Measurements from ENCODE around the gene THYN1.
"Not testable (repeated sequence)": the region's sequence is repeated elsewhere in the genome, so short reads cannot be mapped to it uniquely, and the experiment has no call there.

THYN1 gene

GRCh38 chr11:134253188-134253993 lies at the start of gene THYN1, which contains the start of gene ACAD8:
Gene THYN1 (minus strand): TSS chr11:134253352. CDS start chr11:134252882, 470 bp downstream.
Gene ACAD8 (plus strand): TSS chr11:134253568. CDS start chr11:134253601, 33 bp downstream.
- DNase-seq (ENCODE audit: low read depth), result peak; percentile 98

GRCh38 chr11:134294664-134295063 lies 41.5 kb upstream of the THYN1 start:
- no peak for DNase-seq (ENCODE audit: low read depth)

GRCh38 chr11:134293119-134294113 lies 40.3 kb upstream of the THYN1 start:
- DNase-seq (ENCODE audit: low read depth), result no peak

GRCh38 chr11:134292661-134293060 lies 39.5 kb upstream of the THYN1 start:
- DNase-seq (ENCODE audit: low read depth), result no peak

- no peak for DNase-seq (ENCODE audit: low read depth)
Measured at GRCh38 chr11:134291196-134291595, 38.0 kb upstream of the THYN1 start.

- DNase-seq (ENCODE audit: low read depth), result no peak
Measured at GRCh38 chr11:134290646-134291045, 37.5 kb upstream of the THYN1 start.

- no peak for DNase-seq (ENCODE audit: low read depth)
Measured at GRCh38 chr11:134289789-134290188, 36.6 kb upstream of the THYN1 start.

GRCh38 chr11:134289167-134289566 lies 36.0 kb upstream of the THYN1 start:
- no peak for DNase-seq (ENCODE audit: low read depth)

GRCh38 chr11:134288486-134288885 lies 35.3 kb upstream of the THYN1 start:
- DNase-seq (ENCODE audit: low read depth), result no peak

- no peak for DNase-seq (ENCODE audit: low read depth)
Measured at GRCh38 chr11:134287561-134287960, 34.4 kb upstream of the THYN1 start.

GRCh38 chr11:134284349-134284748 lies 31.2 kb upstream of the THYN1 start:
- DNase-seq (ENCODE audit: low read depth), result not testable (repeated sequence)

GRCh38 chr11:134283461-134284230 lies 30.5 kb upstream of the THYN1 start:
- no peak for DNase-seq (ENCODE audit: low read depth)

- DNase-seq (ENCODE audit: low read depth), result no peak
Measured at GRCh38 chr11:134282121-134283045, 29.2 kb upstream of the THYN1 start.

- DNase-seq (ENCODE audit: low read depth), result not testable (repeated sequence)
Measured at GRCh38 chr11:134281635-134282034, 28.5 kb upstream of the THYN1 start.

GRCh38 chr11:134278356-134278755 lies 25.2 kb upstream of the THYN1 start:
- no peak for DNase-seq (ENCODE audit: low read depth)

GRCh38 chr11:134277183-134278001 lies 24.2 kb upstream of the THYN1 start:
- no peak for DNase-seq (ENCODE audit: low read depth)

- no peak for DNase-seq (ENCODE audit: low read depth)
Measured at GRCh38 chr11:134276396-134277182, 23.4 kb upstream of the THYN1 start.

GRCh38 chr11:134275534-134276395 lies 22.6 kb upstream of the THYN1 start, which contains the start of gene GLB1L3:
Gene GLB1L3 (plus strand): TSS chr11:134276379. CDS start chr11:134276741, 362 bp downstream.
- peak; percentile 22 for DNase-seq (ENCODE audit: low read depth)

Measured in iris pigment epithelial cell (primary cell).